ENCODE data around the gene GOLGA6L10.
"Not testable (repeated sequence)": the region's sequence is repeated elsewhere in the genome, so short reads cannot be mapped to it uniquely, and the experiment has no call there.

The GOLGA6L10 gene

DNA sequence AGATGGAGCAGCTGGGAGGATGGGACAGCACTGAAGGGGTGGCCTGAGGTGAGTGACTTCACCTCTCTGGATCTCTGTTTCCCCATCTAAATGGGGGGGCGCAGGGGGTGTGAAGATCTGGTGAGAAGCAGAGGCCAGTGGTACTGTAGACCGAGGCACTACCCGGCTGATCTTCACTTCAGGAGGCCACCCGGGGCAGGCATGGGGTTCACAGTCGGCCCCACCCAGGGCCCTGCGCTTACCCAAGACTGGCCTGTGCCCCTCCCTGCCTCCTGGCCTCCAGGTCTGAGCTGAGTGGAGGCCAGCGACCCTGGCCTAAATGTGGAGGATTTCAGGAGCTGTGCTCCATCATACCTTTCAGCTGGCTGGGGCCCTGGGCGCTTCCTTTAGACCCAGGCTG lies 31.0 kb downstream of the GOLGA6L10 start:
- DNase-seq (ENCODE audit: low read depth in 2 of 2) = not testable (repeated sequence)

DNA sequence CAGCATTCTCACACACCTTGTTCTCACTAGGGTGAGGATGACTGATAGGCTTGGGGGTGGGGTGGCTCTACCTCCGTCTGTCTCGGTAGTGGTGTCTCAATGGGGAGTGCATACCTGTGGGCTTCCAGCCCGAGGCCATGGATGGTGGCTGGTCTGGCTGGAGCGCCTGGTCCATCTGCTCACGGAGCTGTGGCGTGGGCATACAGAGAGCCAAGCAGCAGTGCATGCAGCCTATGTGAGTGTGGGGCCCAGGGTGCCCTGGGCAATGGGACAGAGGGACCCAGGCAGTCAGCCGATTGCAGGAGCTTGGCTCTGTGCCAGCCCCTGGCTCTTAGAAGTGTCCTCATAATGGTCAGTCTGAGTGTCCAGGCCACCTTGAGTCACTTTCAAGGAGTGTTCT lies 31.8 kb downstream of the GOLGA6L10 start:
- DNase-seq (ENCODE audit: low read depth in 2 of 2) = not testable (repeated sequence)

DNA sequence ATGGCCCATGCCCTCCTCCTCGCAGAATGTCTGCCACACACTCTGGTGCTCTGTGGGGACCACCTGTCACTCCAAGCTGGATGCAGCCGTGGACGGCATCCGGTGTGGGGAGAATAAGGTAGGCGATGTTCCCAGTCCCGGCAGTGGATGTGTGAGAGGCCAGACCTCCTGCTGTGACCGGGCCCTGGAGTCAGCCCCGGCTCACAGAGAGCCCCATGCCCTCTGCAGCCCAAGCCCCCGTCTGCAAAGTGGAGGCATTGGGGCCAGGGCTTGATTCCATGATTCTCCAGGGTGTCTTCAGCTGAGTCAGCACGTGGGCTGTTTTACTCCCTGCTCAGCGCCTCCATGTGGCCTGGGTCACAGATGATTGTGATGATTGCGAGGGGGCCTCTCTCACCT lies 32.2 kb downstream of the GOLGA6L10 start:
- no peak for DNase-seq (ENCODE audit: low read depth in 2 of 2)

DNA sequence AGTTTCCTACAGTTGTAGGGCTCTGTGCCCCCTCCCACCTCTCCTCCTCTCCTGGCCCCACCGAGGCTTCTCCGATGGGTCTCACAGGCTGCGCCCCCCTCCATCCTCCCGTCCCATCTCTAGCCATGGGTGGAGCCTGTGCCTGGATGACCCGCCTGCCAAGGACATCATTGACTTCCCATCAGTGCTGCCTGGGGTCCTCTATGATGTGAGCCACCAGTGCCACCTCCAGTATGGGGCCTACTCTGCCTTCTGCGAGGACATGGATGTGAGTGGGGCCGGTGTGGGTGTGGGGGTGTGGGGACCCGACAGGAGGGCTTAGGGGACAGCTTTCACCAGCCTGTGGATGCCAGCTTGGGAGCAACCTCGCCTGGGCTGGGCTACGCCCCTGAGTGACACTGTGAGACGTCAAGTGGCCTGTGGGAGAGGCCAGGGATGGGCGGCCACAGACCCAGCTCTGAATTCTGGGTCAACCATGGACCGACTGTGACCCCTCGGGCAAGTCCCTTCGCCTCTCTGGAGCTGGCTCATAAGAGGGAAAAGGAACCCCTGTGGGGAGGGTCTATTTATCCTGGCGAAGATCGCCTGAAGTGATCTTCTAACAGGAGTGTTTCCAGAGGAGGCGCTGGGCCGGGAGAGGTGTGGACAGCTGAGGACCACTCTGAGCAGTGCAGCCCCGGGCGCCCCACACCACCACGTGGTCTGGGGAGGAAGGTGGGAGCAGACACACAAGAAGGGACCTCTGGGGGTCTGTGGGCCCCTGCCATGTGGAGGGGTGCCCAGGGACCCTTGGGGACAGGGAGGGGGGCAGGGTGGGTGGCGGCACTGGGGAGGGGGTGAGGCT lies 32.8 kb downstream of the GOLGA6L10 start:
- DNase-seq (ENCODE audit: low read depth in 2 of 2) = not testable (repeated sequence)

DNA sequence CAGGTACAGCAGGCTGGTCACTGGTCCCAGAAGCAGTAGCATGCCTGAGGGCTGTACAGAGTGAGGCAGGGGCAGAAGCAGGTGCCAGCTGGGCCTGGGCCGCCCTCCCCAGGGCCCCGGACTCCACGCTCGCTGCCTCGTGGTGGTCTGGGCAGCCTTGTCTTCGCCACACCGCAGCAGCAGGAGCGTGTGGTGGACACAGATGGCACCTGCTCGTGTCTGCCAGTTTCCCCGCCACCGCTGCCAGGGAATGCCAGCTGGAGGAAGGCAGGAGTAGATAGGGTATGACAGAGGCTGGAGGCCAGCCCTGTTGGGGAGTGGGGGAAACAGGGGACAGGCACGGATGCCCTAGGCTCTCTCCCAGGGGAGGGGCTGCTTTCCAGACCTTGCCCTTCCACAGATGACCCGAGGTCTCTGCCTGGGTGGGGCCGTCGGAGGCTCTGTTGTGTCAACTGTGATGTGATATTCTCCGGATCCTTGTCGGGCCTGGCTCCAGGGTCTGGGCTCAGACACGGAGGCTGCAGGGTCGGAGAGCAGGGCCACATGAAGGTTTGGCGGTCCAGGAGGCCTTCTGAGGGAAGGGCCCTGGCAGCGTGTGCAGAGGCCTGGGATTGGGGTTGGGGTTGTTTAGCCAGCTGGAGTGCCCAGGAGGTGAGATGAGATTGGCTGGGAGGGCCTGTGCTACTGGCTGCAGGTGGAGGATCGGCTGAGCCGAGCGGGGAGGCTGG lies 33.6 kb downstream of the GOLGA6L10 start:
- no peak for DNase-seq (ENCODE audit: low read depth in 2 of 2)

DNA sequence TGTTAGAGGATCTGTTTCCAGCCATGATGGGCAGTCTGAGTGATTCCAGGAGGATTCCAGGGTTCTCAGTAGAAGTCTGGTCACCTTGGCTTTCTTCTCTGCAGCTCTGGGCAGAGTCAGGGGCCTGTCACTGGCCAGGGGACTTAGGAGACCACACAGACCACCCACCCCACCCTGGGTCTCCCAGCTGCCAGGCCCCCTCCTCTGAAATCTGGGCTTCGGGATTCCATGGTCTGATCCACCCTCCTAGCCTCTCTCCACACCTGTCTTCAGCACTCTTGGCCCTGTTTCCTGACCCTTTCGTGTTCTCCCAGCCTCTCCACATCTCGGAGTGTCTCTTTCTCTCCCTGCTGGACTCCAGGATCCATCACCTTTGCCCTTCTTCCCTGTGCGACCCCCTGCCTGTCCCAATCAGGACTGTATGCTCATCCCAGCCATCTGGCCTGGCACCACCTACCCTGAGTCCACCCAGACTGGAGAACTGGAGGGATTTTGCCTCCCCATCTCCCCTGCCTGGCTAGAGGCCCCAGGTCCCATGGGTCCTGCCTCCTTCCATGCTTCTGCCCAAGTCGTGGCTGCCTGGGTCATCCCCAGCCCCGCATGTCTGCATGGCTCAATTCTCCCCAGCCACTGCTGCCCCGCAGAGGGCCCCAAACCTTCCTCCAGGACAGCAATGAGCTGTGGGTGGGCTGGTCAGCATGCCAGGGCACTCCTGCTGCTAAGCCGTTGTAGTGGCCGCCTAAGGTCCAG lies 34.3 kb downstream of the GOLGA6L10 start:
- DNase-seq (ENCODE audit: low read depth in 2 of 2) = no peak

DNA sequence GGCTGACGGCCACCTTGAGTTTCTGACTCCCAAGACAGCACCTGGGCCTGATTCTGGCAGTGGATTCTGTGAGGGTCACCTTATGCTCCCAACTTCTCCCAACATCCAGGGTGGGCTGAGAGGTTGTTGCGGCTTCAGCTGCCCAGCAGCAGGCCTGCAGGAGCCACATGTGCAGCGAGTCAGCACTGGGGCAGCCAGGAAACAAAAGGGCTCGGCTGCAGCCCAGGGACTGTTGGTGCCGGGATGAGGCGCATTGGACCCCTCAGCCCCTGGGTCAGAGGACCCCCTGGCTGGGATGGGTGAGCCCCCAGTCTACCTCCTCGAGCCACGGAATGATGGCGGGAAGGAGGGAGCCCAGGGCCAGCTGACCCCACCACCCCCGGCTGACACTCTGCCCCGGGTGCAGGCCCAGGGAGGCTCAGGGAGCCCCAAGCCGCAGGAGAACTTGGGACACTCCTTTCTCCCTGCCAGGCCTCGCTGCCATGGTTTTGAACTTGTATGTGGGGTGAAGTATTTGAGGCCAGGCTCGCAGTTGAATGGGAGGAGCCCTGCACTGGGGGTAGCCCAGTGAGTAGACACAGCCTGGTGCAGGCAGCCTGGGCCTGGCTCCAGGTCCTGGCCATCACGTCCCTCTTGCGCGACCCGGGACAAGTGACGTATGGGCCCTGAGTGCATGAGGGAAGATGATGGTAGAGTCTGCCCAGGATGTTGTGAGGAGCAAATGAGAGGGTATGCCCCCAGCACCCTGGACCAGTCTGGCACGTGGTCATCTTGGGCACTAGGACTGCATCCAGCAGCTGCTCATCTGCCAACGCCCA lies 35.1 kb downstream of the GOLGA6L10 start:
- not testable (repeated sequence) for DNase-seq (ENCODE audit: low read depth in 2 of 2)

DNA sequence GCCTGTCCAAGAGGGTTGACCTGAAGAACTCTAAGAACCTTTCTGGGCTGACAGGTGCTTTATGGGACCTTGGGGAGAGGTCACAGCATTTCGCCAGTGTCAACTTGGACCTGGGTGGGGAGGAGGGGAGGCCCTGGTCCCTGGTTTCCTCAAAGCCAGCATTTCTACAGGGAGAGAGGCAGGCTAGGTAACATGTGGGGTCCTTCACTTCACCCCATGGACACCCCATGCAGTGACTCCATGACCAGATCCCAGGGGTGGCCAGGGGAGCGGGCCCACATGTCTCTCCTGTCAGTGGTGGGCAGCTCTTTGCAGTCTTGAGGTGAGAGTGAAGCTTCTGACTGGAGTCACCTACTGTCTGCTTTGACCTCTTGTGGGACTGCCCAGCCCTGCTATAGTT lies 35.8 kb downstream of the GOLGA6L10 start:
- DNase-seq (ENCODE audit: low read depth in 2 of 2) = no peak

DNA sequence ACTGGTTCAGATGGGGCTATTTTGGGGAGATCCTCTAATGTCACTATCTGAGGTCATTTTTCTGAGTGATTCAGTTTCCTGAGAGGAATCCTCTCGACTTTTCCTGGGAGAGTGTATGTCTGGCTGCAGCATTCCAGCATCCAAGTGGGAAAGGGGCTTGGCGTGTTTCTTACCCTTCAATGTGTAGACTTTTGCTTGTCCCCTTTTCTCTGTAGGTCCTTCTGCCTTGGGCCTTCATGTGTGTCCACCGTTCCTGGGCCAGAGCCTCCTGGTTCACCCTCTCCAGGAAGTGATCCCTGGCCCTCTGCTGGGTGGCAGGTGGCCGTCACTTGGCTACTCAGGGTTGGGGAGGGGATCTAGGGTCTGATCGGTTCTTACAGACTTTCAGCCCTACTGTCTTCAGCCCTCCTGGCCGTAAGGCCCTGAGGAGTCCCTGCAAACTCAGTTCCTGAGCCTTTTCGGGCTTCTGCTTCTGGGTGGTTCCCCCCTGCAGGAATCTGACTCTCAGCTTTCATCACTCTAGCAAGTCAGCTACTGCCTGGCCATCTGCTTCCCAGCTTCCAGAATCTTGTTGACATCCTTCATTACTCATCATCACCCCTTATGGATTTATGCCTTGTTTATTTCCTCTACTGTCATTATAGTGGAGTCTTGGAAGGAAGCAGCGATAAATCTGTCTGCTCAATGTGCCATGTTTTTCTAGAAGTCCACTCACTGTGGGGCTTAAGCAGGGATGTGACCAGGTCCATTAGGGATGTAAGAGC lies 36.5 kb downstream of the GOLGA6L10 start:
- DNase-seq (ENCODE audit: low read depth in 2 of 2) = no peak

DNA sequence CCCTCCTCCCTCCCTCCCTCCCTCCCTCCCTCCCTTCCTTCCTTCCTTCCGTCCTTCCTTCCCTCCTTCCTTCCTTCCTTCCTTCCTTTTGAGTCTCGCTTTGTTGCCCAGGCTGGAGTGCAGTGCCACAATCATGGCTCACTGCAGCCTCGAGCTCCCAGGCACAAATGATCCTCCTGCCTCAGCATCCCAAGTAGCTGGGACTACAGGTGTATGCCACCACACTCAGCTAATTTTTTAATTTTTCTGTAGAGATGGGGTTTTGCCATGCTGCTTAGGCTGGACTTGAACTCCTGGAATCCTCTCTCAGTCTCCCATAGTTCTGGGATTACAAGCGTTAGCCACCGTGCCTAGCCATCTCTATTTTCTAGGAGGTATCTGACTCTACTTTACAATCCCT lies 38.0 kb downstream of the GOLGA6L10 start:
- DNase-seq (ENCODE audit: low read depth in 2 of 2) = not testable (repeated sequence)

DNA sequence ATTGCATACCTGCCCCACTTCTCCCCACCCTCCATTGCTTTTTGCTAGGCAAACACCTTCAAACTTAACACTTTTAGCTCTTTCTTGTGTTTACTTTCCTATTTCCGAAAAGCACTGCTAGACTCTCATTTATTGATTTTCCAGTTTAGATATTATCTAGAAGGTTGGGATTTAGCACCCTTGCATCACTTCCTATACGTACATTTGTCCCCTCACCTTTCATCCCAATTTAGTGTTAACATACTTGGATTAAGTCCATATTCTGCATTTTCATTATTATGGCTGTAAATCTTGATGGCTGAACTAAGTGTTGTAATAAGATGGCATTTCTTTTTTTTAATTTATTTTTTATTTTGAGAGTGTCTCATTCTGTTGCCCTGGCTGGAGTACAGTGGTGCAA lies 39.5 kb downstream of the GOLGA6L10 start:
- no peak for DNase-seq (ENCODE audit: low read depth in 2 of 2)

DNA sequence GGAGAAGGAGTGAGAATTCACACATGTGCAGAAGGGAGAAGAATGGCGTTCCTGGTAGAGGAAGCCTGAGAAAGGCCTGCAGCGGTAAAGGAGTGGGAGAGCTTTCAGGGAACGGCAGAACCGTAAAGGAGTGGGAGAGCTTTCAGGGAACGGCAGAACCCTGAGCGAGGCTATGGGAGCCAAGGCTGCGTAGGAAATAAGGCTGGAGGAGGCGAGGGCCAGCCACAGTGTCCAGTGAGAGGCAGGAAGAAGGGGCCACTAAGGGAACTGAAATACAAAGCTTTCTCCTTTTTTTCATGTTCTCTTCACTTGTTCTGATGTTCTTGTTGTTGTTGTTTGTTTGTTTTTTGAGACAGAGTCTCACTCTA lies 41.6 kb downstream of the GOLGA6L10 start:
- DNase-seq (ENCODE audit: low read depth in 2 of 2) = no peak

DNA sequence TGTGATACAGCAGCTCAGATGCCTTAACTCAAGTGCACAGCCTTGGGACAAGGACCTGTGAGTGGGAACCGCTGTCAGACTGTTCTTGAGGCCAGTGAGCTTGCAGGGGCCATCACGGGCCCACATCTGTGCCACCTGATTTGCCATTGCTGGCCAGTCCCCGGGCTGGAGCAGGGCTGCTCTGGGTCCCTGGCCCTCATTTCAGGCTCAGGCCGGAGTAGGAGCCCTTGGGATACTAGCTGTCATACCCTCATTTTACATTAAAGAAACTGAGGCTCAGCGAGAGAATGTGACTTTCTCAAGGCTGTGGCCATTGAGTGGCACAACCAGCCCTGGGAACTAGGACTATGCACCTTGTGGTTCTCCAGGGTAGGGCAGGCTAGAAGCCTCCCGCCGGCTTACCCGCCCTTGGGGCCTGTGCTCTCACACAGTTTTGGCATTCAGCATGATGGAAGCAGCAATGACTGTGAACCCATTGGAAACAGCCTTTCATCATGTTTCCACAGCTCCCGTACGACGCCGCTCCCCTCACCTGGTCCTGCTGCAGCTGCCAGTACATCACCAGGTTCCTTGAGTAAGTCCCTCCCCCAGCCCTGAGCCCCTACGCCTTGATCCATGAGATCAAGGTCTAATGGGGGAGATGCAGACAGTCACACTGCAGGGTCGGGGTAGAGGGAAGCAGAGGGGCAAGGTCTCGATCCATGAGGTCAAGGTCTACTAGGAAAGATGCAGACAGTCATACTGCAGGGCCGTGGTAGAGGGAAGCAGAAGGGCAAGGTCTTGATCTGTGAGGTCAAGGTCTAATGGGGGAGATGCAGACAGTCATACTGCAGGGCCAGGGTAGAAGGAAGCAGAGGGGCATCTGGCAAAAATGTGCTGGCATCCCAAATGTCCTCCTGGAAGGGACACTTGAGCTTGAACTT lies 42.2 kb downstream of the GOLGA6L10 start:
- no peak for DNase-seq (ENCODE audit: low read depth in 2 of 2)

DNA sequence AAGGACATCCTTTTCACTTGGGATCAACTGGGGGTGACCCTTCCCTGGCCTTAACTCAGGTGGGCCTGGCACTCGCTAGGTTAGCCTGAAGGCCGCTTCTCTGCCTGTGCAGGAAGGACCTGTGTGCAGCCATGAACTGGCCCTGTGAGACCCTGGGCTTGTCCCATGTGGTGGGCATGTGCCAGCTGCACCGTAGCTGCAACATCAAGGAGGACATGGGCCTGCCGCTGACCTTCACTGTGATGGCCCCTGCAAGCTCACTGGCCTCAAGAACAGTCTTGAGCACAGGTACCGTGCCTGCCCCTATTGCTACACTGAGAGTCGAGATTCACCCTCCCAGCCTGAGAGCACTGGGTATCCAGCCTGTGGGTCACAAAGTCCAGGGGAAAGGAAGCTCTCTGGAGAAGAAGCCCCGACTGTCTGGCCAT lies 43.6 kb downstream of the GOLGA6L10 start:
- DNase-seq (ENCODE audit: low read depth in 2 of 2) = no peak

DNA sequence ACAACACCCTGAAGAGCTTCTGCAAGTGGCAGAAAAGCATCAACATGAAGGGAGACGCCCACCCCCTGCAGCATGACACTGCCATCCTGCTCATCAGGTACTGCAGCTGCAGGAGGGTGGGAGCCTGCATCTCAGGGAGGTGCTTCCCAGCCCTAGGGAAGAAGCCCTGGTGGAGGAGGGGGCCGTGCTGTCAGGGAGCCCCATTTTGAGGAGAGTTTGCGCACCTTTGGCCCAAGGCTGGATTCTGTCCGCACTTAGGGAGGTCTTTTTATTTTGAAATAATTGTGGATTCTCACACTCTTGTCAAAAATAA lies 44.5 kb downstream of the GOLGA6L10 start:
- DNase-seq (ENCODE audit: low read depth in 2 of 2) = no peak

DNA sequence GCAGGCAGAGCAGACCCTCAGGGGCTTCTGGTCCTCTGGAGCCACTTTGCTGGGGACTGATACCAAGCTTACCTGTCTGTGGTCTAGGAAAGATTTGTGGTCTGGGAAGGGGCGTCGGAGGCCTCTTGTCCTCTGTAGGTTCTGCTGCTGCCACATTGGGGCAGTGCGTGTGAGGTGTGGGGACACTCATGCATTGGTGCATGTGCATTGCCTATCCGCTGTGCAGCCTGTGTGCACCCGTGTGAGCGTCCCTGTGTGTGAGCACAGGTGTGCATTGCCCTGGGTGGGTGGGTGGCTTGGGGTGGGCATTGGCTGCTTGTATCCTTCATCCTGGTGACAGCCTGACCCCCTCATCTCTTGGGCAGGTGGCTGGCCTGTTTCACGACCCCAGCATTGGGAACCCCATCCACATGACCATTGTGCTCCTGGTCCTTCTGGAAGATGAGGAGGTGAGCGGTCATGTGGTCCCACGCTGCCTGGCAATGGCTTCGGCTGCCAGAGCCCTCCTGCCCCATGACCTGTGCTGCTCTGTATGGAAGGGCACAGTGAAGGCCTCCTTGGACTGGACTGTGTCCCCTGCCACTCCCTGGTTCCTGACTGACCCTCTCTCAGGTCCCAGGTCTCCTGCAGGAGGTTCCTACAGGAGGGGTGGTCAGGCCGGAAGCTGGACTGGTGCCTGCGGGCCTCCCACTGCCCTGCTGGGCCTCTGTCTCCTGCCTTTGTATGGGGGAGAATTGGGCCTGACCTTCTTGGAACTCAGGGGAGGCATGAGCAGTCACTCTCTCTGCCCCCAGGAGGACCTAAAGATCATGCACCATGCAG lies 45.1 kb downstream of the GOLGA6L10 start:
- no peak for DNase-seq (ENCODE audit: low read depth in 2 of 2)

DNA sequence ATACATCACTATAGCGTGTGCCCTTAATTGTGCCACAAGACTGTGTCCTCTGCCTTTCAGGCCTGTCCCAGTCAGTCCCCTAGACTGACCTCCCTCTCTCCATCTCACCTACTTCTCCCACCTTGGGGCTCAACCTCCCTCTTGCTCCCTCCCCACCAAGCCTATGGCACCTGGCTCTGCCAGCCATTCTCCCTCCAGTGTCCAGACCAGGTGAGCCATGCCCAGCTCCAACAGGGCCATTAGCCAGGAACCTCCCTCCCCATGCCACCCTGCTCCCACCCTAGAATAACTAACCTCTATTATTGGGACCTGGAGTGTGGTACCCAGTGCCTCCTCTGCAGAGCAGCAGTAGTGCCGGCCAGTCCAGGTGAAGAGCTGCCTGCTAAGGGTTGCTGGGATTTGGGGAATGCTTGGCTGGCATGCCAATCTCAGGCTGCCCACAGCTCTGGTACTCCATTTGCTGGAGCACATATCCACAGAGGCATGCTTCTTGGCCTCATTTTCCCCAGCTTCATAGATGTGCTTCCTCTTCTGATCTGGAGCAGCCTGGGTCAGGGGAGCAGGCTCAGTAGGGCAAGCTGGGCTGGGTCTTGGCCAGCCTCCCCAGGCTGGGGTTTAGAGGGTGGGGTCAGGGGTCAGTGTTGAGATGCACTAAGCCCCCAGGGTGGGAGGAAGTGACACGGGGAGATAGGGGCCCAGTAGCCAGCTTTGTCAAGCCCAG lies 47.8 kb downstream of the GOLGA6L10 start:
- DNase-seq (ENCODE audit: low read depth in 2 of 2) = no peak

DNA sequence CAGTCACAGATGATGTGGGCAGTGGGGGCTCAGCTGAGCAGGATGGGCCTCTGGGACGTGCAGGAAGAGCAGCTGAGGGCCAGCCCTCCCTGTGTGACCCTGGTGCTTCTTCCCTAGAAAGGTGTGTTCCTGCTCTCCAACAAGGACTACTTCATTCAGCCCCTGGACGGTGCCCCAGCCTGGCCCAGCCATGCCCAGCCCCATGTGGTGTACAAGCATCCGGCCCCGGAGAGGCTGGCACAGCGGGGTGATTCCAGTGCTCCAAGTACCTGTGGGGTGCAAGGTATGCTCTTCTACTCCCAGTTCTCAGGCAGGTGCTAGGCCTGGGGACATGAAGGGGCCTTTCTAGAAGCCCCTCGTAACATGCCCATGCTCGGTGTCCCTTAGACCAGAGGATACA lies 48.4 kb downstream of the GOLGA6L10 start:
- DNase-seq (ENCODE audit: low read depth in 2 of 2) = no peak
